GM18951 (cell line): ENCODE data around the gene CABLES2.

ENCODE experiments used
- POLR2A ChIP-seq: IDR thresholded peaks from 4 replicates; pipeline ENCODE4 v1.6.1; 2011; ENCODE audit warnings: mild to moderate bottlenecking; ENCODE audit not compliant: insufficient read length, insufficient read depth; ENCODE audit errors: extremely low read depth
- in situ Hi-C: fragments of 300-500 bp; cut with MboI; formaldehyde crosslinking; loops from one replicate; pipeline ENCODE4 v1.12.0; 2022; ENCODE audit warnings: low sequenced_read_pairs, mixed read lengths, inconsistent platforms; ENCODE audit not compliant: unreplicated experiment

CABLES2 gene

DNA sequence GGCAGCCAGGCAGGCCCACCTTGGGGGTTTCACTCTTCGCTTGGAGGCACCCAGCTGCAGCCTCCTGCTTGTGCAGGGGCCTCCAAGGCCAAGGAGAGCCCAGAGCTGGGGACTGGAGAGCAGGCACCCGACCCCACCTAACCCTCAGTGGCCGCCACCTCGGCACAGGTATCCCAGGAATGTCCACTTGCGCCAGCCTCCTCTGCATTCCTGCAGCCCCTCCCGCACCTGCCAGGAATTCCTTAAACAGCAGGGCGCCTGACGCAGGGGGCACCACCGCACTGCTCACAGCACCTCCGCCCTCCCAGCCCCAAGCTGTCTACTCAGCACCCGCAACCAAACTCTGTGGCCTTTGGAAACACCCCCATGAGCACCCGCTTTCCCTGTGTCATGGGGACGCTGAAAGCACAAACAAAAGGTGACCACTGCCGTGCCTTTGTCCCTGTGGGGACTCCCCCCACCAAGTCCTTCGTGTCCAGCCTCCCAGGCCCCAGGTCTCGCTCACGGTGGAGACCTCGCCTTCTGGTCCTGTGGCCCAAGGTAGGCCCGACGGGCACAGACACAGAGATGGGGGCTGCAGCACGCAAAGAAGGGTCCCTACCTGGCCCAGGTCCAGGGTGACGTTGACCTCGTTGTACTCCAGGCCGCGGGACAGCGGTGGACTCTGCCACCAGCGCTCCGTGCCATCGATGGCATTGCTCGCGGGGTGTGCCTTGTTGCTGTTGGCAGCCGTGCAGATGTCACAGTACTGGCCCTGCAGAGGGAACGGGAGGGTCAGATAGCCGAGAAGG, 45.1 kb downstream of the CABLES2 start:
- in situ Hi-C loops: no loop called here
- no peak for TF ChIP-seq POLR2A

DNA sequence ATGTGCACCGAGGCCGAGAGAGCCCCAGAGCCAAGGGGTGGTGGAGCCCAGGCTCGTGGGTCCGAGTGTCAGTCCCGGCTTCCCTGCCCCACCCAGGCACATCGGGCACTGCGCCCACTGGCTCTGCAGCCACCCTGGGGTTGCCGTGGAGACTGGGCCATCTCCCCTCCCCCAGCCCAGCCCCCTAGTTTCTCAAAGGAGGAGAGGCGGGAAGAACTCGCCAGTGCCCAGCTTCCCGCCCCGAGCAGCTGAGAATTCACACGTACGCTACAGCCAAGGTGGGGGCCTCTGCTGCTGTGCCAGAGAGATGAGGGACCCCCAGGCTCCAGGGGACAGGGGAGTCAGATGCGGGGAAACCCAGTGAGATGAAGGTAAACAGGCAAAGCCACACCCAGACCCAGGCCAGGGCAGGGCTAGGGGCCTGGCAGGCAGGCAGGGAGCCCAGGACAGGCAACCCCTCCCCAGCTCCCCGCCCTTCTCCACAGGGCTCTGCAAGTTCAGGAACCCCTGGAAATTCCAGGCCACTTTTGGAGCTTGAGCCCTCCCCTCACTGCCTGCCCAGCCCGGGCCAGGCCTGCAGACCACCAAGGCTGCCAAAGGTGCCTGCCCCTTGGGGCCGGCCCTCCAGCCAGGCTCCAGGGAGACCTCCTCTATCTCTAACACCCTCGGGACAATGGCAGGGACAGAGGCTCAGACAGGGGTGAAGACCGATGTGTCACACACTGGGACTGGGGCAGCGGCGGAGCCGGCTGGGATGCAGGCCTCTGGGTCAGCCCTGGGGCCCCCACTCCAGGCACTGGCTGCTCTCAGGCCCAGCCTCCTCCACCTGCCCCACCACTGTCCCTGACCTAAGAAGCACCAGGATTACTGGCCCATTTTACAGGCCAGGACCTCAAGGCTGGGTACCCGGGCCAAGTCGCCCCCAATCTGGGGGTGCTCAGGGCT, 46.0 kb downstream of the CABLES2 start:
- no peak for TF ChIP-seq POLR2A
- in situ Hi-C loops: no loop called here

DNA sequence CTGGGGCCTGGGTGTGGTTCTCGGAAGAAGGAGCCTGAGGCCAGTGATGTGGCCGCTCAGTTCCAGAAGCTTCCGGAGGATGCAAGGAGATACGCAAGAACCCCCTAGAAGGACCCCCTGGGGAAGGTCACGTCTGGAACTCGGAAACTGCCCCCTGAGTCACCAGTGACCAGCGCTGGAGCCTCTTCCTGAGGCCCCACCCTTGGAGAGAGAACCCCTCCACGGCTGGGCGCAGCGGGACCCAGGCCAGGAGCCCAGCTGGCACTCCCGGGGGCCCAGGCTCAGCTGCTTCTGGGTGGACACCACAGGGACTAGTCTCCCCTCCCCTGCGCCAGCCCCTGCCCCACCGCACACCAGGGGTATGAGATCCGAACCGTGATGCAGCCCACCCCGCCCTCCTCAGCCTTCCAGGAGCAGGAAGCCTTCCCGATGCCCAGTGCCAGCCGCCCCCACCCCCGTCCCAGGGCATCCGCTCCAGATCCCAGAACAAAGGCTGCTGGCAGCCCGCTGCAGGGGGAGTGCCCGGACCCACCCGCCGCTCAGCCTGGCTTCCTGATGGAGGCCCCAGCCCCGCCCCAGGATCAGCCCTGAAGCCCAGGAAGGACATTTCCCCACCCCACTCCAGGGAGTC, 47.5 kb downstream of the CABLES2 start:
- in situ Hi-C loops: no loop called here

DNA sequence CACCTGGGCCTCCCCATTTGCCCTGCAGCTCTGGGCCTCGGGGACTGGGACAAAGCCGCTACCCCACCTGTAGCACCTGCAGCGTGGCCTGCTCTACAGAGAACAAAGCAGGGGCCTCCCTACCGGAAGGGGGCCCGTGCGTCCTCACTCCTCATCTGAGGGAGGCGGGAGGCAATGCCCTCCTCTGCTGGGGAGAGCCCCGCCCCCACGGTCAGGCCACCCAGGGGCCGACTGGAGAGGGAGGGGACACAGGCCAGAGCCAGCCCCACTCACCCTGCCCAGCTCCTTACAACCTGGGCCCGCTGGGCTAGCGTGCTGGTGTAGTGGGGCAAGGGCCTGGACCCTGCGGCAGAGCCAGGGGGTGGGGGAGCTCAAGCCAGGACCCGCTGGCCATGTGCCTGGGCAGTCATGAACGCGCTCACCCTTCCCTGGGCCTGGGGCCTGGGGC, 48.0 kb downstream of the CABLES2 start:
- in situ Hi-C loops: no loop called here
- no peak for TF ChIP-seq POLR2A

More for the DNA sequence above, 47.5 kb downstream of the CABLES2 start:
- TF ChIP-seq POLR2A: no peak

DNA sequence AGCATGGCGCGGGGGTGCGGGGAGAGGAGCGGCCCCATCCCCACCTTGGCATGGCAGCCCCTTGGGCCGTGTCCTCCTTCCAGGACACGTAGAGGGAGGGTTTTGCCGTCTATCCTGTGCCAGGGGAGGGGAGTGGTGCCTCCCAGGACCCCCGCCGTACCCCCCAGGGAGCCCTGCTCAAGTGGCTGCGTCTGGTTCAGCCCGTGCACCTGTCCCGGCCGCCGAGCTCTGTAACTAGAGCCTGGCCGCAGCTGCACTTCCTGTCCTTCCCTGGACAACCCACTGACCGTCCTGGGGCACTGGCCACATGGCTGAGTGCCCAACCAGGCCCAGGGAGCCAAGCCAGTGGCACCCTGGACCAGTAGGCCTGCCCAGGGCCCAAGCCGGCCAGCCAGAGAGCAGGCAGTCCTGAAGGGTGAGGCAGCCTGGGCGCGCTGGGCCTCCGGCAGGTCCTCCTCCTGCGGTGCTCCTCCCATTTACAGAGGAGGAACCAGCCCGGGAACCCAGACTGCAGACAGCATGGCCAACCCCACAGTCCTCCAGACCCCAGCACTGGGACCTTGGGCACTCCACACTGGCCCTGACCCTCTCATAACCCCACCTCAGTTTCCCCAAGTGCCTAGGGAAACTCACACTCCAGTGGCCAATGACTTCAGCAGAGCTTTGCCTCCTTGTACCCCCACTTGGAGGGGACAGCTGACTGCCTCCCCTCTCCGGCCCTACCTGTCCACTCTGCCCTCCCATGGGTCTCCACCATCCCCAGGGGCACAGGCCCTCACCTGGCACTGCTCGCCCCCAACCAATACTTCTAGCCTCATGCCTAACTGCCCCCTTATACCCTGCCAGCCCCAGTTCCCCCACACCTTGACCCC, 48.7 kb downstream of the CABLES2 start:
- TF ChIP-seq POLR2A: no peak
- in situ Hi-C loops: no loop called here

DNA sequence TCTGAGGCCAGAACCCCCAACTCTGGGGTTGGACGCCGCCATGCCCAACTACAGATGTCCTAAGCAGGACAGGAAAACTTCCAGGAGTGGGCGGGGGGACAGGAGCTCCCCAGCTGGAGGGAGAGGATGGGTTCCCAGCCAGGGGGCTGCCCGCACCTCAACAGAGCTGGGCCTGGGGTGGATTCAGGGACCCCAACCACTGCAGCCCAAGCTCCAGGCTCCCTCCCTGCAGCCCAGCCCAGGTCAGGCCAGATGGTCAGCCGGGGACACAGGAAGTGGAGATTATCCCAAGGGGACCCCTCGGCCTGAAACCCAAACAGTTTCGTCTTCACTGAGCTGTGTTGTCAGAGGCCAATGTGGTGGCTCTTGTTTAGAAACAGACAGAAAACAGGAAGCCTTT, 49.4 kb downstream of the CABLES2 start:
- TF ChIP-seq POLR2A: no peak
- in situ Hi-C loops: no loop called here

DNA sequence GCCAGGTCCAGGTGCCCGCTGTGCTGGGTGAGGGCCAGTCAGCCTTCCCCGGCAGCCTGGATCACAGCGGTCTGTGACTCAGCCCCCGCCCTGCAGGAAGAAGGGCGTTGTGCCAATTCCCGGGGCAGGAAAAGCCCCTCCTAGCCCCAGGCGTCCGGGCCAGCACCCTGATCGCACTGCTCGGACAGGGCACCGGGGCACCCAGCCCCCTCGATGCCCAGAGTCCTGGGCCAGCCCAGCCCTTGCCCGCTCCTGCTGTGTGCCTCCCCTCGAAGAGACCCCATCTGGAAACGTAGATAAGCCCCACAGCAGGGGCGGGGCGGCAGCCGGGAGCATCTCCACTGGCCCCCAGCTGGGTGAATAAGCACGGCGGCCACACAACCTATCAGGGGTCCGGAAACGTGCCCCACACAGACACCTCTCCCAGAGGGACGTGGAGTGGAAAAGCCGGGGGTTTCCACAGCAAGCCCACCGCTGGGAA, 49.9 kb downstream of the CABLES2 start:
- TF ChIP-seq POLR2A: no peak
- in situ Hi-C loops: no loop called here

DNA sequence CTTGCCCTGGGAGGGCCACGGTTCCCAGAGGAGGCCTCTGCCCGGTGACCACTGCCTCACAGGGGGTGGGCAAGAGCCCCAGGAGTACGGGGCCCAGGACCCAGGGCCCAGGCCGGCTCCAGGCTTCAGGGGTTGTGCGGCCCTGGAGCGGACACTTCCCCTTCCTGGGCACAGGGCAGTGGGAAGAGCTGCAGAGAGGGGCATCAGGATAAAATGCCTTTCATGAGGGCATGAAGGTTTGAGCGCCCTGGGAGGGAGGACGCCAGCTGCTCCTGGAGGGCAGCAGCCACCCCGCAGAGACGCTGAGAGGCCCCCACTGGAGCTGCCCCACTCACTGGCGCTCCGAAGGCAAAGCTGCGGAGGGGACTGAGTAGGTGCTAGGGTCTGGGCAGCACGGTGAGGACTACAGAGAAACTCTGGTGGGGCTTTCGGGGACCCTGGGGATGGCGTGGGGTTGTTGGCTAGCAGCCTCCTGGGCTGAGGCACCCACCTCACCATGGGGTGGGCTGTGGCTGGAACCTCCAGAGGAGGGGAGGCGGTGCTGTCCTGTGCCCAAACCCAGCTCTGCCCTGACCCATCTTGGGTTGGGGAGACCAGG, 50.4 kb downstream of the CABLES2 start:
- TF ChIP-seq POLR2A: no peak

DNA sequence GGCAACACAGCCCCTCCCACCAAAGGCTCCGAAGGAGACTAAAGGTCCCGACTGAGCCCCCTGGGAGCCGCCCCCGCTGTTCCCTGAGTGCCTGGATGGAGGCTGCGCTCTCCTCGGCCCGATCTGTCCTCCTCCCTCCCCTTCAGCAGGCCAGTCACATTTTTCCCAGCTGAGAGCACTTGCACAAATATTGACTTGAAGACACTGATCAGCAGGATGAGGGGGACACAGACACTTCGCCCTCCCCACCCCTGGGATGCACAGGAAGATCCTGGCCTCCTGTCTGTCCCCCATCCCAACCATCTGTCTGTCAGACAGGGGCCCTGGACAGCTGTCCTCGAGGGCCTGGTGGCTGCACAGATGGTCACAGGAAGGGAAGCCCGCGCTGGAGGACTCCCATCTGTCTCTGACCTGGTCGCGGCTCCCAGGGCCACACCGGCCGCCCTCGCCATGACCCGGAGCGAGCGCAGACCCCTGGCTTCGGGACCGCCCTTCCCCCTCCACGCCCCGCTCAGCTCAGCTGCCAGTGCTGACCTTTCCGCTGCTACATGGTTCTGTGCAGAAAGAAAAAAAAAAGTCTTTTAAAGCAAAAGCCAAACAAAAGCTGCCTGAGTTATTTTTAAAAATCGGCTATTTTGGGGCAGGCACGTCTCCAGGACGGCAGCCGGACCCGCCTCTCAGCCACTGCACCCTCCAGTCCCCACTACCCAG, 51.1 kb downstream of the CABLES2 start:
- TF ChIP-seq POLR2A: no peak
- in situ Hi-C loops: no loop called here

More for the DNA sequence above, 50.4 kb downstream of the CABLES2 start:
- in situ Hi-C loops: no loop called here

DNA sequence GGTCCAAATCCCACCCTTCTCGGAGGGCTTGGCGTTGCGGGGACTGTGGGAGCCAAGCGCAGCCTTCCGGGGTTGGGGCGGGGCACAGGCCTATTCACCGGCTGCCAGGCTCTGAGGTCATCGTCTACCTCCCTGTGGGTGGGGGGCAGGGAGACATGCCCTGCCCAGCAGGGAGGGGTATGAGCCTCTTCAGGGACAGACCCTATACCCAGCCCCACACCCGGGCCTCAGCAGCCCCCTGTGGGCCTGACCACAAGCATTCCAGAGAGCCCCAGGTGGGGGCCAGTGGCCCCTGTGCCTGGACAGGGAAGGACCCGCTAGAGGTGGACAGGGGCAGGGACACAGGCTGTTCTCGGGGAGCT, 51.6 kb downstream of the CABLES2 start:
- in situ Hi-C loops: no loop called here
- no peak for TF ChIP-seq POLR2A

DNA sequence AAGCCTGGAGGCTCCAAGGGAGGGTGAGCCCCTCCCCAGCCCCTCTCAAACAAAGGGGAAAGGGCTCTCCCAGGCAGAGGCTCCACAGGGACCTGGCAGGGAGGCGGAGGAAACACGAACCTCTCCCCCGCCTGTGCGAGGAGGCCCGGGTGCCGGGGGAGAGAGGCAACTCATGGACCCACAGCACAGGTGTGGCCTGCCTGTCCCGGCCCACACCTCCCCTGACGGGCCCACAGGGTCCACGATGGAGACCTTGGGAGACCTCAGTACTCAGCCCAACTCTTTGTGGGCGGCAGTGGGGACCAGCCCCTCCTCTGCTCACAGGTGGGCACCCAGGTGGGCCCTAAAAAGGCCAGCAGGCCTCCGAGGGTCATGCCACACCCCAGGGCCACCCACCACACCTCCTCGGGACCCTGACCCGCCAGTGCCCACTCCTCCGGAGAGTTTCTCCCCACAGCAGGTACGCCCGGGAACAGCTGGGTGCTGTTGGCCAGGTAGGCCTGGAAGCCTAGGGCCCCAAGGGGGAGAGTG, 52.2 kb downstream of the CABLES2 start:
- in situ Hi-C loops: no loop called here
- no peak for TF ChIP-seq POLR2A
